K562 (cell line): ENCODE data around the gene BBC3. TPM values are rescaled to one million over a fixed set of nuclear protein-coding genes. Genes with fewer than 3 reads are reported as not detected.

Experiments
- ADNP ChIP-seq: fragments of 200-800 bp; sonication (Bioruptor generic); IDR thresholded peaks from 2 replicates; pipeline ENCODE4 v1.6.1; 2016; ENCODE audit warnings: missing genetic modification characterization, missing compliant biosample characterization
- CHD1 ChIP-seq: fragments of 200-600 bp; sonication (generic); IDR thresholded peaks from one replicate; pipeline ENCODE4 v1.6.1; 2012; ENCODE audit warnings: mild to moderate bottlenecking, moderate library complexity, low read length, inconsistent platforms
- KAT2B ChIP-seq: IDR thresholded peaks from one replicate; pipeline ENCODE4 v1.6.1; 2012; ENCODE audit warnings: low read depth, mild to moderate bottlenecking, control low read depth, inconsistent platforms, low read length, moderate library complexity
- MAFF ChIP-seq: IDR thresholded peaks from 2 replicates; pipeline ENCODE4 v1.6.1; 2012; ENCODE audit warnings: low read length, improper control_type of control experiment
- RUNX1 ChIP-seq: sonication (generic); IDR thresholded peaks from 2 replicates; pipeline ENCODE4 v1.6.1; 2016; ENCODE audit warnings: antibody characterized with exemption, low read depth
- SIX5 ChIP-seq, 2 experiments: IDR thresholded peaks; 2 replicates each; pipeline ENCODE4 v1.6.1; 2011; ENCODE audit warnings: low read length in 2 of 2, borderline replicate concordance in 1 of 2, low read depth in 1 of 2, mild to moderate bottlenecking in 1 of 2, moderate library complexity in 1 of 2; ENCODE audit not compliant: insufficient read depth in 1 of 2
- STAT5B ChIP-seq: fragments of 250-450 bp; sonication (Bioruptor Pico); IDR thresholded peaks from 2 replicates; pipeline ENCODE4 v1.8.0; 2021; ENCODE audit warnings: mild to moderate bottlenecking, inconsistent platforms
- ZNF280A ChIP-seq: fragments of 450-650 bp; IDR thresholded peaks from 2 replicates; pipeline ENCODE4 v1.6.1; 2018; ENCODE audit warnings: mild to moderate bottlenecking, low read depth; ENCODE audit not compliant: partially characterized antibody
- ZNF311 ChIP-seq: fragments of 250-450 bp; sonication (Bioruptor Pico); IDR thresholded peaks from 2 replicates; pipeline ENCODE4 v1.4.0; 2020; ENCODE audit warnings: mild to moderate bottlenecking, moderate library complexity
- polyA plus RNA-seq, 8 experiments: library from polyadenylated mRNA; depleted of rRNA in 4 of 8; stranded (reverse) in 5 of 8; unstranded in 3 of 8; fragments of >200 nt; fragmentation: Nextera tagmentation in 2 of 8; fragmentation: Illumina TruSeq in 1 of 8; extraction: Ambion mirVana in 2 of 8; extraction: Trizol in 1 of 8; gene quantifications; 2 replicates each; pipeline versions ENCODE4 v1.2.1 to v1.2.3, GENCODE V29; 2011 to 2014; ENCODE audit warnings: inconsistent platforms in 1 of 8, missing spikeins in 1 of 8
- total RNA-seq, 7 experiments: library from RNA; depleted of rRNA in 6 of 7; stranded (reverse); fragments of >200 nt in 6 of 7; fragmentation: Illumina TruSeq in 2 of 7; extraction: Trizol in 2 of 7; gene quantifications; 2 replicates each; pipeline versions ENCODE4 v1.2.1 to v1.2.3, GENCODE V29; 2011 to 2021; ENCODE audit warnings: low replicate concordance in 1 of 7
- TF ChIP-seq, protein P1 (sequence below): sonication (generic); formaldehyde crosslinking; IDR thresholded peaks from 2 replicates; pipeline ENCODE4 v1.5.0; 2020; ENCODE audit warnings: missing genetic modification reagents
- TF ChIP-seq, protein P2 (sequence below): fragments of 450-650 bp; IDR thresholded peaks from 2 replicates; pipeline ENCODE4 v1.6.1; 2016; ENCODE audit warnings: borderline replicate concordance
- TF ChIP-seq, protein P3 (sequence below): fragments of 450-650 bp; formaldehyde crosslinking; IDR thresholded peaks from 2 replicates; pipeline ENCODE4 v1.4.0; 2020; ENCODE audit warnings: mild to moderate bottlenecking, moderate library complexity

Gene BBC3
- total and polyA plus RNA-seq, 9 of the 15 experiments (the other 6 are each of a cell fraction or from before 2014, with no cell fraction given): 0.15 to 30.7 (median 4.8) TPM

- no peak for TF ChIP-seq SIX5 (IDR thresholded peaks at IDR 0.05; ENCODE audit: borderline replicate concordance in 1 of 2, insufficient read depth in 1 of 2, low read depth in 1 of 2, low read length in 2 of 2)
- no peak for TF ChIP-seq STAT5B
- TF ChIP-seq, protein P1, sequence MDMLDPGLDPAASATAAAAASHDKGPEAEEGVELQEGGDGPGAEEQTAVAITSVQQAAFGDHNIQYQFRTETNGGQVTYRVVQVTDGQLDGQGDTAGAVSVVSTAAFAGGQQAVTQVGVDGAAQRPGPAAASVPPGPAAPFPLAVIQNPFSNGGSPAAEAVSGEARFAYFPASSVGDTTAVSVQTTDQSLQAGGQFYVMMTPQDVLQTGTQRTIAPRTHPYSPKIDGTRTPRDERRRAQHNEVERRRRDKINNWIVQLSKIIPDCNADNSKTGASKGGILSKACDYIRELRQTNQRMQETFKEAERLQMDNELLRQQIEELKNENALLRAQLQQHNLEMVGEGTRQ (CRISPR knock-in tag): no peak
- TF ChIP-seq KAT2B: no peak
- TF ChIP-seq ADNP (tag): no peak
- no peak for TF ChIP-seq ZNF280A
- TF ChIP-seq CHD1: peak; percentile 95
- TF ChIP-seq, protein P2, sequence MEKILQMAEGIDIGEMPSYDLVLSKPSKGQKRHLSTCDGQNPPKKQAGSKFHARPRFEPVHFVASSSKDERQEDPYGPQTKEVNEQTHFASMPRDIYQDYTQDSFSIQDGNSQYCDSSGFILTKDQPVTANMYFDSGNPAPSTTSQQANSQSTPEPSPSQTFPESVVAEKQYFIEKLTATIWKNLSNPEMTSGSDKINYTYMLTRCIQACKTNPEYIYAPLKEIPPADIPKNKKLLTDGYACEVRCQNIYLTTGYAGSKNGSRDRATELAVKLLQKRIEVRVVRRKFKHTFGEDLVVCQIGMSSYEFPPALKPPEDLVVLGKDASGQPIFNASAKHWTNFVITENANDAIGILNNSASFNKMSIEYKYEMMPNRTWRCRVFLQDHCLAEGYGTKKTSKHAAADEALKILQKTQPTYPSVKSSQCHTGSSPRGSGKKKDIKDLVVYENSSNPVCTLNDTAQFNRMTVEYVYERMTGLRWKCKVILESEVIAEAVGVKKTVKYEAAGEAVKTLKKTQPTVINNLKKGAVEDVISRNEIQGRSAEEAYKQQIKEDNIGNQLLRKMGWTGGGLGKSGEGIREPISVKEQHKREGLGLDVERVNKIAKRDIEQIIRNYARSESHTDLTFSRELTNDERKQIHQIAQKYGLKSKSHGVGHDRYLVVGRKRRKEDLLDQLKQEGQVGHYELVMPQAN: no peak
- TF ChIP-seq RUNX1: no peak; the same call in 1 of the 2 replicates
- no peak for TF ChIP-seq MAFF
- TF ChIP-seq, protein P3, sequence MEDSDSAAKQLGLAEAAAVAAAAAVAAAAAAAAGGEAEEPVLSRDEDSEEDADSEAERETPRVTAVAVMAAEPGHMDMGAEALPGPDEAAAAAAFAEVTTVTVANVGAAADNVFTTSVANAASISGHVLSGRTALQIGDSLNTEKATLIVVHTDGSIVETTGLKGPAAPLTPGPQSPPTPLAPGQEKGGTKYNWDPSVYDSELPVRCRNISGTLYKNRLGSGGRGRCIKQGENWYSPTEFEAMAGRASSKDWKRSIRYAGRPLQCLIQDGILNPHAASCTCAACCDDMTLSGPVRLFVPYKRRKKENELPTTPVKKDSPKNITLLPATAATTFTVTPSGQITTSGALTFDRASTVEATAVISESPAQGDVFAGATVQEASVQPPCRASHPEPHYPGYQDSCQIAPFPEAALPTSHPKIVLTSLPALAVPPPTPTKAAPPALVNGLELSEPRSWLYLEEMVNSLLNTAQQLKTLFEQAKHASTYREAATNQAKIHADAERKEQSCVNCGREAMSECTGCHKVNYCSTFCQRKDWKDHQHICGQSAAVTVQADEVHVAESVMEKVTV (CRISPR knock-in tag): 0 out of 2 replicates have a peak, but pooled peaks have one; percentile 3
- TF ChIP-seq ZNF311 (CRISPR knock-in tag): no peak; the same call in 1 of the 2 replicates
Observed at GRCh38 chr19:47226426-47227351, 4.3 kb downstream of the BBC3 start (continued).
